Activated naive CD4-positive, alpha-beta T cell treated with anti-CD3 and anti-CD28 coated beads, Interleukin-2, amount 50 U/mL, for 72 hours (primary cell): ENCODE data around the gene STOX1. TPM values are rescaled to one million over a fixed set of nuclear protein-coding genes. Genes with fewer than 3 reads are reported as not detected.
"Not testable (repeated sequence)": the region's sequence is repeated elsewhere in the genome, so short reads cannot be mapped to it uniquely, and the experiment has no call there.

ENCODE experiments used
- ATAC-seq, 2 donors: fragments of 150-1000 bp; cut with Tn5 transposase; 2 replicates each; pipeline ENCODE4 v1.10.0; 2021; ENCODE audit warnings: mild to moderate bottlenecking in 2 of 2, moderate library complexity in 2 of 2
- DNase-seq, 2 donors: peaks; one replicate each; pipeline ENCODE4 v3.0.0; 2021 to 2022; ENCODE audit warnings: low spot score in 2 of 2
- H3K27ac Mint-ChIP-seq, 2 donors: one replicate each; pipeline ENCODE4 v1.8.0; 2022; ENCODE audit warnings: mild to moderate bottlenecking in 2 of 2, mixed read lengths in 2 of 2
- H3K36me3 Mint-ChIP-seq, 2 donors: one replicate each; pipeline ENCODE4 v1.8.0; 2022; ENCODE audit warnings: mixed read lengths in 2 of 2
- H3K9me3 Mint-ChIP-seq, 2 donors: one replicate each; pipeline ENCODE4 v1.8.0; 2022; ENCODE audit warnings: mixed read lengths in 2 of 2
- total RNA-seq, 2 donors: library from RNA; stranded (reverse); gene quantifications; one replicate each; pipeline ENCODE4 v1.2.3, GENCODE V29; 2022

STOX1 gene
- total RNA-seq, 2 donors from 2014 or later = 0.25 to 0.84 TPM

- ATAC-seq, H3K36me3 Mint-ChIP-seq, H3K9me3 Mint-ChIP-seq, H3K27ac Mint-ChIP-seq: not testable (repeated sequence)
- peak in 1 of 2 donors; percentile 25 for DNase-seq
Observed at GRCh38 chr10:68822626-68823025, 4.7 kb upstream of the STOX1 start.

- DNase-seq, H3K36me3 Mint-ChIP-seq, H3K9me3 Mint-ChIP-seq, H3K27ac Mint-ChIP-seq: not testable (repeated sequence)
- peak; percentile 48 to 53 for ATAC-seq
Observed at GRCh38 chr10:68827592-68827959, 245 bp downstream of the STOX1 start.

GRCh38 chr10:68828083-68828601 is 811 bp downstream of the STOX1 start:
- not testable (repeated sequence) for H3K36me3 Mint-ChIP-seq, H3K27ac Mint-ChIP-seq, H3K9me3 Mint-ChIP-seq
- peak; percentile 56 to 68 for ATAC-seq
- peak in 1 of 2 donors; percentile 7 for DNase-seq

- H3K9me3 Mint-ChIP-seq = no peaks in the 10 kb centered on the region
- no peak for ATAC-seq
Observed at GRCh38 chr10:68828833-68829232, 1.5 kb downstream of the STOX1 start.

GRCh38 chr10:68829521-68829920 is 2.2 kb downstream of the STOX1 start:
- Mint-ChIP-seq H3K27ac (no peak overlapping the region), H3K36me3 (no peaks in the 10 kb centered on the region), H3K9me3 (no peaks in the 10 kb centered on the region)
- ATAC-seq (no peak), DNase-seq (no peak)

More at GRCh38 chr10:68828833-68829232, 1.5 kb downstream of the STOX1 start:
- DNase-seq = no peak
- no peaks in the 10 kb centered on the region for H3K36me3 Mint-ChIP-seq
- H3K27ac Mint-ChIP-seq = no peak overlapping the region

- ATAC-seq (no peak), DNase-seq (no peak)
- no peak overlapping the region for H3K27ac Mint-ChIP-seq
- no peaks in the 10 kb centered on the region for H3K9me3 Mint-ChIP-seq
- H3K36me3 Mint-ChIP-seq = no peaks in the 10 kb centered on the region
Observed at GRCh38 chr10:68829952-68830351, 2.6 kb downstream of the STOX1 start.

GRCh38 chr10:68831961-68832455 is 4.7 kb downstream of the STOX1 start:
- H3K27ac Mint-ChIP-seq = no peak overlapping the region
- no peak for DNase-seq
- H3K9me3 Mint-ChIP-seq = no peaks in the 10 kb centered on the region
- H3K36me3 Mint-ChIP-seq = no peaks in the 10 kb centered on the region
- no peak for ATAC-seq

DNA sequence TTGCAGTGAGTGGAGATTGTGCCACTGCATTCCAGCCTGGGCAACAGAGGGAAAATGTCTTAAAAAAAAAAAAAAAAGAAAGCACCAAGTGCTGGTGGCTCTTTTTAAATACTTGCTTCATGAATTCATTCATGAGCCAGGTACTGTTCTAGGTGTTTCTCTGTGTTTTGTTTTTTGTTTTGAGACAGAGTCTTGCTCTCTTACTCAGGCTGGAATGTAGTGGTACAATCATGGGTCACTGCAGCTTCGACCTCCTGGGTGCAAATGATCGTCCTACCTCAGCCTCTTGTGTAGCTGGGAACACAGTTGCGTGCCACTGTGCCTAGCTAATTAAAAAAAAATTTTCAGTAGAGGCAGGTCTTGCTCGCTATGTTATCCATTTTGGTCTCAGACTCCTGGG is 5.3 kb downstream of the STOX1 start:
- no peak for ATAC-seq
- Mint-ChIP-seq H3K36me3 (no peaks in the 10 kb centered on the region), H3K27ac (no peak overlapping the region), H3K9me3 (no peaks in the 10 kb centered on the region)
- no peak for DNase-seq

- ATAC-seq (no peak), DNase-seq (no peak)
- H3K36me3 Mint-ChIP-seq = no peaks in the 10 kb centered on the region
- no peak overlapping the region for H3K27ac Mint-ChIP-seq
- no peaks in the 10 kb centered on the region for H3K9me3 Mint-ChIP-seq
Observed at GRCh38 chr10:68837626-68838322, 10.4 kb downstream of the STOX1 start.

GRCh38 chr10:68840650-68841049 is 13.3 kb downstream of the STOX1 start:
- not testable (repeated sequence) for H3K36me3 Mint-ChIP-seq, H3K27ac Mint-ChIP-seq, H3K9me3 Mint-ChIP-seq, DNase-seq, ATAC-seq

DNA sequence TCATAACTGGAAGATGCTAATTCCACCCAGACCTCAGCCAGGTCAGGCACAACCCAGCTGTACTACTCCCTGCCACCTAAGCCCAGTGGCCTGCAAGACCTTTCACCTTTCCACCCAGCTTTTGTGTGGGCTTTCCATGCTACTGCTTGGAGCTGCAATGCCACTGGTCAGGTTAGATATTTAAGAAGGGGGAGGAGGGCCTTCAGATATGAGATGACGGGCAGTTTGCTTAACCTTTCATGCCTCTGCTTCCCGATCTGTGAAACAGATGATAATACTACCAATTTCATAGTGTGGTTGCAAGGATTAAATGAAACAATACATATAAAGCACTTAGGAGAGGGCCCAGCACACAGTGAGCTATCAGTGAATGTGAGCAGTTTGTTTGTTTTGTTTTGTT is 20.9 kb downstream of the STOX1 start:
- DNase-seq (no peak), ATAC-seq (no peak)
- no peaks in the 10 kb centered on the region for H3K36me3 Mint-ChIP-seq
- no peaks in the 10 kb centered on the region for H3K9me3 Mint-ChIP-seq
- H3K27ac Mint-ChIP-seq = no peak overlapping the region

DNA sequence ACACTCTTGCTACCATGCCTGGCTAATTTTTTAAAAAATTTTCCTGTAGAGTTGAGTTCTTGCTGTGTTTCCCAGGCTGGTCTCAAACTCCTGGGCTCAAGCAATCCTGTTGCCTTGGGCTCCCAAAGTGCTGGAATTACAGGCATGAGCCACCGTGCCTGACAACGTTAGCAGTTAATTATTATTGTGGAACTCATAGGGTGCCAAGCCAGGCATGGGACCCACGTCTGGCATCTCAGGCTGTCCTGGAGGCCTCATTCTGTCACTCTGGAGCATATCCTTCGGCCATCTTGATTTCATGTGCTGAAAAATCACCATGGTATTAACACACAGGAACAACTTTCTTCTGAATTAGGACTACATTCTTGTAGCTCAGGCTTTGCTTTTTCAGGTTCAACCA is 21.5 kb downstream of the STOX1 start:
- no peak overlapping the region for H3K27ac Mint-ChIP-seq

DNA sequence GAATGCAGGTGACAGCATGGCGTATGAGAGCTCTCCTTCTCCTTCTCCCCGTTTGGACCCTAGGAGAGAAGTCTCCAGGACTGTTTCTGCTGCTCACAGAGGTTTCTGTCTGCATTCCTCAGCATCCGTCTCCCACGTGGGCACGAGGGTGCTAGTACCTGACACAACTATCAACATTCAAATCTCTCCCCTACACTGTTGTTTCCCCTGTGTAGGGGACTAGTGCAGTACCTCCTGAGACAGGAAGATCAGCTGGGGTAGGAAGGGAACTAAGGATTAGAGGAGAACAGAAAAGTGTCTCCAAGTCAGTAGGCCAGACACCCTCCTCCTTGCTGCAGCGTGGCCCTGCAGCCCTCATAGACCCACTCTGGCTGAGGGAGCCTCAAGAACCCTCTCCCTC is 29.0 kb downstream of the STOX1 start:
- no peak for DNase-seq
- Mint-ChIP-seq H3K36me3 (peaks cover 14 to 21% of the 10 kb centered on the region in 2 donors), H3K9me3 (peaks cover 12 to 18% of the 10 kb centered on the region in 2 donors), H3K27ac (no peak overlapping the region)
- no peak for ATAC-seq

More for the DNA sequence above, 21.5 kb downstream of the STOX1 start:
- ATAC-seq = no peak
- H3K9me3 Mint-ChIP-seq = no peaks in the 10 kb centered on the region
- no peaks in the 10 kb centered on the region for H3K36me3 Mint-ChIP-seq
- DNase-seq = no peak

- H3K36me3 Mint-ChIP-seq = peaks cover 17 to 27% of the 10 kb centered on the region in 2 donors
- no peak overlapping the region for H3K27ac Mint-ChIP-seq
- peaks cover 12 to 24% of the 10 kb centered on the region in 2 donors for H3K9me3 Mint-ChIP-seq
- DNase-seq (no peak), ATAC-seq (no peak)
Observed at GRCh38 chr10:68857005-68857404, 29.7 kb downstream of the STOX1 start.

GRCh38 chr10:68861253-68861652 is 33.9 kb downstream of the STOX1 start:
- ATAC-seq = no peak
- no peak overlapping the region for H3K27ac Mint-ChIP-seq
- peaks cover 17 to 31% of the 10 kb centered on the region in 2 donors for H3K9me3 Mint-ChIP-seq
- DNase-seq = no peak
- H3K36me3 Mint-ChIP-seq = peaks cover 22 to 34% of the 10 kb centered on the region in 2 donors

DNA sequence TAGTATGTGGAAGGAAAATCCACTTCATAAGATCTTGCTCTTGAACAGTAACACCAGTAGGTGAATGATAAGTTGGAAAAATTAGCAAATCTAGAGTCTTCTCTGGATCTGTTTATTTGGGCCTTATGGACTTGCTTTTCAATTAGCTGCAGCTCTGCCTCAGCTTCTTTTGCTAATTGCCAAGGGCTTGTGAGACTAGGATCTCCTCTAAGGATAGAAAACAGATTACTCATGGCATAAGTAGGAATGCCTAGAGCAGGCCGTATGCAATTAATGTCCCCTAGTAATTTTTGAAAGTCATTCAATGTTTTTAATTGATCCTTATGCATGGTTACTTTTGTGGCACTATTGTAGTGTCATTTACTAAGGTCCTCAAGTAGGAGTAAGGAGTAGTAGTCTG is 37.3 kb downstream of the STOX1 start:
- no peak for ATAC-seq
- Mint-ChIP-seq H3K9me3 (peaks cover 14 to 33% of the 10 kb centered on the region in 2 donors), H3K27ac (no peak overlapping the region), H3K36me3 (peaks cover 19 to 29% of the 10 kb centered on the region in 2 donors)
- DNase-seq = no peak

GRCh38 chr10:68868173-68868572 is 40.8 kb downstream of the STOX1 start:
- H3K27ac Mint-ChIP-seq, ATAC-seq, DNase-seq: not testable (repeated sequence)

DNA sequence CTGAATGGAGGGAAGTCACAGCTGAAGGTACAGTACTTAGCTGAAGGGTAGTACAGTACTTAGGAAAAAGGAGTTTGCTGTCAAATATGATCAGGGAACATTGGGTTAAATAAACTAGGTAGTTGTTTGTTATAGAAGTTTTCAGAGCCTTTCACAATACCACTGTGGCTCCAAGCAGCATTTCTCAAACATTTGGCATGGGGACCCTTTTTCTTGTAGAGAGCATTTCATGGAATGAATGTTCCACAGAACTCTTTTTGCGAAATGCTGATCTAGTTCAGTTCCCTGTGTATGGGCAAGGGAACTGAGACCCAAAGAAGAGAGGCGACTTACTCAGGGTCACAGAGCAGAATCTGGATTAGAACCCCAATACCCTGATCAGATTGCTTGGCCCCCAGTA is 42.3 kb downstream of the STOX1 start:
- DNase-seq (no peak), ATAC-seq (no peak)
- Mint-ChIP-seq H3K36me3 (peaks cover 0 to 6% of the 10 kb centered on the region in 2 donors), H3K27ac (no peak overlapping the region), H3K9me3 (peaks cover 0 to 13% of the 10 kb centered on the region in 2 donors)

More at GRCh38 chr10:68868173-68868572, 40.8 kb downstream of the STOX1 start:
- H3K9me3 Mint-ChIP-seq = peaks cover 0 to 13% of the 10 kb centered on the region in 2 donors
- H3K36me3 Mint-ChIP-seq = not testable (repeated sequence)
